Panc1 (cell line): ENCODE results near the gene CAST. TPM values are rescaled to one million over a fixed set of nuclear protein-coding genes. Genes with fewer than 3 reads are reported as not detected.

Source experiments
- ATAC-seq: fragments of 200-7000 bp; cut with Tn5 transposase; 2 replicates; pipeline ENCODE4 v1.9.1; 2020; ENCODE audit warnings: mild to moderate bottlenecking, moderate library complexity
- BruUV-seq: library from RNA; stranded (reverse); fragments of 400-500 nt; replicated peaks from 2 replicates; lab custom pipeline; 2021; lab: Mats Ljungman, UMichigan
- CTCF ChIA-PET: fragments of 300-600 bp; sonication (Branson Sonifier 250); formaldehyde crosslinking; loops from one replicate; lab custom pipeline; 2022; ENCODE audit warnings: antibody characterized with exemption; lab: Charles Lee
- POLR2A ChIA-PET: fragments of 300-600 bp; sonication (Branson Sonifier 250); formaldehyde crosslinking; loops from one replicate; lab custom pipeline; 2022; ENCODE audit warnings: antibody characterized with exemption; lab: Charles Lee
- DNase-seq: peaks from one replicate; pipeline ENCODE4 v3.0.0-alpha.2; 2010; ENCODE audit warnings: low read depth, low spot score
- H3K27ac ChIP-seq: 2 replicates; pipeline ENCODE4 v1.5.1; 2011; ENCODE audit warnings: mild to moderate bottlenecking, low read length, inconsistent platforms
- H3K27me3 ChIP-seq: fragments of 200-500 bp; sonication (Bioruptor generic); 2 replicates; pipeline ENCODE4 v1.6.0; 2014; ENCODE audit warnings: low read length, inconsistent platforms; ENCODE audit not compliant: control insufficient read depth, insufficient read depth
- H3K36me3 ChIP-seq: fragments of 200-500 bp; sonication (Bioruptor generic); 2 replicates; pipeline ENCODE4 v1.5.1; 2014; ENCODE audit warnings: inconsistent platforms, mild to moderate bottlenecking, low read length, moderate library complexity; ENCODE audit not compliant: control insufficient read depth, insufficient read depth
- H3K4me1 ChIP-seq: 2 replicates; pipeline ENCODE4 v1.5.1; 2011; ENCODE audit warnings: inconsistent platforms, mild to moderate bottlenecking, low read length, moderate library complexity; ENCODE audit not compliant: control insufficient read depth, insufficient read depth
- H3K4me3 ChIP-seq, 2 experiments: 2 replicates each; pipeline ENCODE4 v1.5.1; 2011 to 2012; ENCODE audit warnings: low read depth in 2 of 2, low read length in 2 of 2, mild to moderate bottlenecking in 2 of 2, inconsistent platforms in 1 of 2, moderate library complexity in 1 of 2
- H3K9me3 ChIP-seq: fragments of 200-500 bp; sonication (Bioruptor generic); 2 replicates; pipeline ENCODE4 v1.5.1; 2014; ENCODE audit warnings: low read depth, mild to moderate bottlenecking, inconsistent platforms, low read length, moderate library complexity; ENCODE audit not compliant: control insufficient read depth, insufficient read depth
- CTCF ChIP-seq: fragments of 450-650 bp; IDR thresholded peaks from 2 replicates; pipeline ENCODE4 v1.5.1; 2017; ENCODE audit warnings: mild to moderate bottlenecking
- POLR2AphosphoS5 ChIP-seq: IDR thresholded peaks from 2 replicates; pipeline ENCODE4 v1.6.1; 2012; ENCODE audit warnings: mild to moderate bottlenecking, low read depth, low read length, moderate library complexity
- REST ChIP-seq, 2 experiments: IDR thresholded peaks; 2 replicates each; pipeline ENCODE4 v1.6.1; 2011 to 2012; ENCODE audit warnings: low read depth in 2 of 2, control low read depth in 1 of 2, low read length in 1 of 2, mild to moderate bottlenecking in 1 of 2, moderate library complexity in 1 of 2; ENCODE audit not compliant: insufficient read depth in 1 of 2
- SIN3A ChIP-seq: IDR thresholded peaks from 2 replicates; pipeline ENCODE4 v1.6.1; 2012; ENCODE audit warnings: low read depth, mild to moderate bottlenecking, low read length, moderate library complexity, borderline replicate concordance; ENCODE audit not compliant: insufficient read depth
- TCF7L2 ChIP-seq: IDR thresholded peaks from 2 replicates; pipeline ENCODE4 v1.6.1; 2011; ENCODE audit warnings: mild to moderate bottlenecking, low read depth, low read length, inconsistent platforms
- in situ Hi-C: cut with HindIII; loops from 2 replicates; pipeline ENCODE4 v1.10.0; 2016; ENCODE audit warnings: low sequenced_read_pairs, low pct_unique_long_range_greater_than_20kb
- intact Hi-C: fragments of 100-400 bp; cut with micrococcal nuclease; formaldehyde crosslinking; loops from one replicate; pipeline ENCODE4 v1.10.0; 2022; ENCODE audit not compliant: unreplicated experiment
- total RNA-seq: library from RNA; stranded (reverse); gene quantifications from one replicate; pipeline ENCODE4 v1.2.1, GENCODE V29; 2021; ENCODE audit not compliant: unreplicated experiment

CAST gene
- total RNA-seq, 1 experiment from 2014 or later: 212 TPM

GRCh38 chr5:96790961-96791504 is 128.9 kb downstream of the CAST start:
- no TSS peak for BruUV-seq
- in situ Hi-C loops (no loop called here), intact Hi-C loops (no loop called here)
- Histone ChIP-seq H3K9me3 (no peaks in the 10 kb centered on the region), H3K36me3 (no peaks in the 10 kb centered on the region; the same call in 1 of the 2 replicates), H3K27me3 (no peaks in the 10 kb centered on the region), H3K4me3 (no peak overlapping the region), H3K27ac (no peak overlapping the region), H3K4me1 (no peaks in the 10 kb centered on the region)
- ATAC-seq (no peak), DNase-seq (no peak)
- ChIA-PET CTCF (no interaction called here), POLR2A (no interaction called here)
- TF ChIP-seq TCF7L2 (no peak), SIN3A (no peak), REST (IDR thresholded peaks at IDR 0.05; ENCODE audit: insufficient read depth in 1 of 2, low read depth in 2 of 2, low read length in 1 of 2) (no peak), CTCF (no peak), POLR2AphosphoS5 (no peak)

- Histone ChIP-seq H3K9me3 (no peaks in the 10 kb centered on the region), H3K4me1 (no peaks in the 10 kb centered on the region), H3K36me3 (no peaks in the 10 kb centered on the region; the same call in 1 of the 2 replicates), H3K4me3 (no peak overlapping the region), H3K27me3 (no peaks in the 10 kb centered on the region), H3K27ac (no peak overlapping the region)
- no peak for TF ChIP-seq POLR2AphosphoS5
- no peak for TF ChIP-seq CTCF
- TF ChIP-seq REST (IDR thresholded peaks at IDR 0.05; ENCODE audit: insufficient read depth in 1 of 2, low read depth in 2 of 2, low read length in 1 of 2): no peak
- TF ChIP-seq SIN3A: no peak
- no peak for TF ChIP-seq TCF7L2
- no peak for ATAC-seq
- in situ Hi-C loops (no loop called here), intact Hi-C loops (no loop called here)
- no peak for DNase-seq
- POLR2A ChIA-PET: no interaction called here
- CTCF ChIA-PET: no interaction called here
- BruUV-seq: no TSS peak
These were observed 132.6 kb downstream of the CAST start for GRCh38 chr5:96794757-96795156.
